Renal cortex interstitium (tissue), 11 donors: ENCODE data around the gene CYB561. TPM values are rescaled to one million over a fixed set of nuclear protein-coding genes. Genes with fewer than 3 reads are reported as not detected.

Experiments used
- DNase-seq, 11 donors: peaks; one replicate each; pipeline ENCODE4 v3.0.0-alpha.2; 2013; ENCODE audit warnings: low read depth in 9 of 11, low spot score in 4 of 11; ENCODE audit errors: extremely low read depth in 1 of 11
- polyA plus RNA-seq, 3 donors: library from polyadenylated mRNA; unstranded; fragments of 120-200 nt; gene quantifications; one replicate each; pipeline ENCODE4 v1.2.1, GENCODE V29; 2013; ENCODE audit not compliant: insufficient read length in 3 of 3

The CYB561 gene
- polyA plus RNA-seq, 3 donors, result 22.5 to 34.5 (median 26.4) TPM

- DNase-seq, result no peak
These were observed 47.4 kb downstream of the CYB561 start for GRCh38 chr17:63398680-63399079.

DNA sequence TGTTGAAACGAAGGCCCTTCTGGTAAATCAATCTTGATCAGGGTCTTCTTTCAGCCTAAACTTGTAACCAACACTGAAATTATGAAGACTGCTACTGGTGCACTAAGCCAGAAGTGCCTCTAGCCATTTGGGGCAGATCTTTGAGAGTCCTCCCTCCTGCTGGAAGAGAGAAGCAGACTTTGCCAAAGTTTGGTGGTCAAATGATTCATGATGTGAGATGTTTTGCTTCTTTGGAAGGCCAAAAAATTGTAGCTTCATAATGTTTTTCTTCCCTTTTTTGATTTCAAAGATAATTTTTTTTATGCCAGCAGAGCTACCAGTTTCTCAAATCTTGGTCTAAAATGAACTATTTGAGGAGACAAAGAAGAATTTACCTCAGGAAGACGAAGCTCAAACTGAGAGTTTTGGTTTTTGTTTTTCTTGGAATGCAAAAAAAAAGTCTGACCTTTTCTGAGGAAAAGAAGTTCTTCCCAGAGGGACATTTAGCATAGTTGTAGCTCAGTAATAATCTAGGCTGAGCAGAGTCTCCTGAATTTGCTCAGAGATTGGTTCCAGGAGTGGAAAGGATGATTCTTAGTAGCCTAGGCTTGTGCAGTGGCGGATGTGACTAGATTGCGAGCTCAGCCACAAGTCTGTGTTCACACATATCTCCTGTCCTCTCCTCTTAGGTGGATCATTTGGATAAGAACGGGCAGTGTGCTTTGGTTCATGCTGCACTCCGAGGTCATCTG, 50.9 kb downstream of the CYB561 start:
- DNase-seq, result no peak

GRCh38 chr17:63390090-63390489, 56.0 kb downstream of the CYB561 start:
- no peak for DNase-seq

- no peak for DNase-seq
These were observed 58.3 kb downstream of the CYB561 start for GRCh38 chr17:63387656-63388340.

DNA sequence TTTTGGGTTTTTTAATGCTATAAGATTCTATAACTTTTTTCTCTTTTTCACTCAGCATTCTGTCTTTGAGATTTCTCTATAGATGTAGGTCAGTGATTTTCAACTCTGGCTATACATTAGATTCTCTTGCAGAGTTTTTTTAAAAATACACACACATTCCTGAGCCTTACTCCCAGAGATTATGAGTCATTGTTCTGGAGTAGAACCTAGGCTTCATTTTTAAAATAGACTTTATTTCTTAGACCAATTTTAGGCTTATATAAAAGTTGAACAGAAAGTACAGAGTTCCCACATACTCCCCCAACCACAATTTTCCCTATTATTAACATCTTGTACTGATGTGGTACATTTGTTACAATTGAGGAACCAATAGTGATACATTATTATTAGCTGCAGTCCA, 63.3 kb downstream of the CYB561 start:
- no peak for DNase-seq

Other genes starting within 250 kb of the CYB561 start
- gene ACE, start 30.8 kb upstream of the CYB561 start, polyA plus RNA-seq, result 10 to 100 TPM; 12.2 to 20.3 (median 14.7) TPM
- 1 to 10 TPM; 1.7 to 2.7 (median 2.3) TPM for gene KCNH6, start 77.1 kb upstream of the CYB561 start, polyA plus RNA-seq
- gene DCAF7, start 104.2 kb upstream of the CYB561 start, polyA plus RNA-seq, result 100 to 1,000 TPM; 104 to 115 (median 114) TPM
- 10 to 100 TPM; 25.9 to 29.9 (median 27.8) TPM for gene TACO1, start 154.6 kb upstream of the CYB561 start, polyA plus RNA-seq
- gene MAP3K3, start 176.1 kb upstream of the CYB561 start, polyA plus RNA-seq, result 10 to 100 TPM; 25.3 to 30.9 (median 29.4) TPM